ENCODE results near the gene GOLGA8J. TPM values are rescaled to one million over a fixed set of nuclear protein-coding genes. Genes with fewer than 3 reads are reported as not detected.

The GOLGA8J gene
- total RNA-seq, 1 experiment from 2014 or later, result not detected

DNA sequence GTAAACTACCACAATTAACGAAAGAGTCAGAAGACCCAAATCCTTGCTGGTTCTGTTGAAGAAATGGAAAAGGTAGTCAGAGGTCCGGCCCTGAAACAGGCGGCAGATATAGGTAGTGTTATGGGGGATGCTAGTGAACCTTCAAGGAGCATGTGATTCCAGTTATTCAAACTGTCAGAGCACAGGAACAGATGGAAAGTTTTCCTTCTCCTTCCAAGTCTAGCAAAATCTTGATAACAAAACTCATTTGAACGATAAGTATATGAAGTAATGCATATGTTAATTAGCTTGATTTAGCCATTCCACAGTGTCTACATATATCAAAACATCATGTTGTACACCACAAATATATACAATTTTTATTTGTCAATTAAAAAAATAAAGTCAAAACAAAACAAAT, 26.6 kb upstream of the GOLGA8J start (continued):
- TF ChIP-seq EGR1 (IDR thresholded peaks at IDR 0.05; ENCODE audit: low read depth) (no peak), RAD21 (IDR thresholded peaks at IDR 0.05; ENCODE audit: low read depth) (no peak)
- TF ChIP-seq, protein P1, sequence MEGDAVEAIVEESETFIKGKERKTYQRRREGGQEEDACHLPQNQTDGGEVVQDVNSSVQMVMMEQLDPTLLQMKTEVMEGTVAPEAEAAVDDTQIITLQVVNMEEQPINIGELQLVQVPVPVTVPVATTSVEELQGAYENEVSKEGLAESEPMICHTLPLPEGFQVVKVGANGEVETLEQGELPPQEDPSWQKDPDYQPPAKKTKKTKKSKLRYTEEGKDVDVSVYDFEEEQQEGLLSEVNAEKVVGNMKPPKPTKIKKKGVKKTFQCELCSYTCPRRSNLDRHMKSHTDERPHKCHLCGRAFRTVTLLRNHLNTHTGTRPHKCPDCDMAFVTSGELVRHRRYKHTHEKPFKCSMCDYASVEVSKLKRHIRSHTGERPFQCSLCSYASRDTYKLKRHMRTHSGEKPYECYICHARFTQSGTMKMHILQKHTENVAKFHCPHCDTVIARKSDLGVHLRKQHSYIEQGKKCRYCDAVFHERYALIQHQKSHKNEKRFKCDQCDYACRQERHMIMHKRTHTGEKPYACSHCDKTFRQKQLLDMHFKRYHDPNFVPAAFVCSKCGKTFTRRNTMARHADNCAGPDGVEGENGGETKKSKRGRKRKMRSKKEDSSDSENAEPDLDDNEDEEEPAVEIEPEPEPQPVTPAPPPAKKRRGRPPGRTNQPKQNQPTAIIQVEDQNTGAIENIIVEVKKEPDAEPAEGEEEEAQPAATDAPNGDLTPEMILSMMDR (IDR thresholded peaks at IDR 0.05 in 2 of 3, conservative IDR thresholded peaks at IDR 0.05 in 1 of 3; ENCODE audit: borderline replicate concordance in 1 of 3, insufficient read depth in 1 of 3, low read depth in 2 of 3, low read length in 2 of 3), result no peak

DNA sequence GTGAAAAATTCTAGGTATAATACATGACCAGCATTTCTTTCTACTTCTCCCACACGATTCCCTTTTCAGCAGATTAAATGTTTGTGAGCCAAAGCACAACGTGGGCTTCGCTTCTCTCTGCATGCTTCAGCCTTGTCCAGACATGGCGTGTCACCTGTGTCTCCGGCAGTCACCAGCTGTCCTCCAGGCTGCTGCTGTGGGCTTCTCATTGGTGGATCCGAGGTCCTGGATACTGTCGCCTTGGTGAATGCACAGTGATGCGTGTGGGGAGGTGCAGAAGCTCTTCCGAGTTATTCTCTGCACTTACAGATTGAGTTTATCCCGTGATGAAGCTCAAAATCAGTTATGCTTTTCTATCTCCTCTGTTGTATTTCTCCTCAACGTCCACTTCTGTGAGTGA, 23.0 kb upstream of the GOLGA8J start:
- TF ChIP-seq YY1 (IDR thresholded peaks at IDR 0.05; ENCODE audit: extremely low read depth, insufficient replicate concordance, low read depth, low read length), result no peak
- TF ChIP-seq ZNF274 (IDR thresholded peaks at IDR 0.05; ENCODE audit: low read depth, low read length), result no peak
- TF ChIP-seq SIN3A (IDR thresholded peaks at IDR 0.05; ENCODE audit: low read depth), result no peak
- no peak for TF ChIP-seq SRF (IDR thresholded peaks at IDR 0.05; ENCODE audit: low read depth)
- TF ChIP-seq, protein P2, sequence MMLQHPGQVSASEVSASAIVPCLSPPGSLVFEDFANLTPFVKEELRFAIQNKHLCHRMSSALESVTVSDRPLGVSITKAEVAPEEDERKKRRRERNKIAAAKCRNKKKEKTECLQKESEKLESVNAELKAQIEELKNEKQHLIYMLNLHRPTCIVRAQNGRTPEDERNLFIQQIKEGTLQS (IDR thresholded peaks at IDR 0.05), result no peak
- TF ChIP-seq SP1 (IDR thresholded peaks at IDR 0.05; ENCODE audit: low read depth), result no peak
- TF ChIP-seq, protein P3, sequence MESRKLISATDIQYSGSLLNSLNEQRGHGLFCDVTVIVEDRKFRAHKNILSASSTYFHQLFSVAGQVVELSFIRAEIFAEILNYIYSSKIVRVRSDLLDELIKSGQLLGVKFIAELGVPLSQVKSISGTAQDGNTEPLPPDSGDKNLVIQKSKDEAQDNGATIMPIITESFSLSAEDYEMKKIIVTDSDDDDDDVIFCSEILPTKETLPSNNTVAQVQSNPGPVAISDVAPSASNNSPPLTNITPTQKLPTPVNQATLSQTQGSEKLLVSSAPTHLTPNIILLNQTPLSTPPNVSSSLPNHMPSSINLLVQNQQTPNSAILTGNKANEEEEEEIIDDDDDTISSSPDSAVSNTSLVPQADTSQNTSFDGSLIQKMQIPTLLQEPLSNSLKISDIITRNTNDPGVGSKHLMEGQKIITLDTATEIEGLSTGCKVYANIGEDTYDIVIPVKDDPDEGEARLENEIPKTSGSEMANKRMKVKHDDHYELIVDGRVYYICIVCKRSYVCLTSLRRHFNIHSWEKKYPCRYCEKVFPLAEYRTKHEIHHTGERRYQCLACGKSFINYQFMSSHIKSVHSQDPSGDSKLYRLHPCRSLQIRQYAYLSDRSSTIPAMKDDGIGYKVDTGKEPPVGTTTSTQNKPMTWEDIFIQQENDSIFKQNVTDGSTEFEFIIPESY (IDR thresholded peaks at IDR 0.05; ENCODE audit: extremely low read depth, insufficient replicate concordance, low read length), result no peak
- TF ChIP-seq, protein P4, sequence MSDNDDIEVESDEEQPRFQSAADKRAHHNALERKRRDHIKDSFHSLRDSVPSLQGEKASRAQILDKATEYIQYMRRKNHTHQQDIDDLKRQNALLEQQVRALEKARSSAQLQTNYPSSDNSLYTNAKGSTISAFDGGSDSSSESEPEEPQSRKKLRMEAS (IDR thresholded peaks at IDR 0.05), result no peak
- no peak overlapping the region for H3K4me3 ChIP-seq (replicated peaks in 1 of 2; ENCODE audit: low read depth in 1 of 2, low read length in 2 of 2)
- no peaks in the 10 kb centered on the region for H4K20me1 ChIP-seq (ENCODE audit: insufficient read depth)
- no peak overlapping the region for H3K27ac ChIP-seq (ENCODE audit: low read depth, low read length)
- H3K9me3 ChIP-seq (ENCODE audit: control insufficient read depth in 1 of 2, insufficient read depth in 1 of 2, low read depth in 1 of 2, low read length in 2 of 2), result no peaks in the 10 kb centered on the region
- no peaks in the 10 kb centered on the region for H3K36me3 ChIP-seq (ENCODE audit: control insufficient read depth in 1 of 2, insufficient read depth in 2 of 2, low read length in 2 of 2)
- H3K27me3 ChIP-seq (ENCODE audit: insufficient read depth, low read length), result no peaks in the 10 kb centered on the region
- CTCF ChIA-PET, result no interaction called here
- no peak overlapping the region for H2AFZ ChIP-seq (ENCODE audit: low read depth, low read length, poor library complexity, severe bottlenecking)
- no peaks in the 10 kb centered on the region for H3K4me1 ChIP-seq (ENCODE audit: control insufficient read depth in 1 of 2, insufficient read depth in 2 of 2, low read length in 2 of 2)
- H3K9ac ChIP-seq (ENCODE audit: low read length), result no peak overlapping the region
- RAD21 ChIA-PET (ENCODE audit: low non-redundant PET in 1 of 2, low total read pairs in 2 of 2, uncharacterized antibody in 2 of 2, unreplicated experiment in 2 of 2), result no interaction called here
- POLR2A ChIA-PET, result no interaction called here
- H3K9me2 ChIP-seq (ENCODE audit: insufficient read depth), result no peaks in the 10 kb centered on the region
- H3K79me2 ChIP-seq (ENCODE audit: insufficient read depth, low read length), result no peaks in the 10 kb centered on the region
- intact Hi-C loops (cut with micrococcal nuclease), result loop anchor here (5.0 kb wide), 1 partner anchor 392 kb away; no protein-coding TSS in a partner anchor
- H3K4me2 ChIP-seq (ENCODE audit: low read length), result no peak overlapping the region
- no peak for ATAC-seq
- DNase-seq (ENCODE audit: low read depth, low spot score), result no peak
- no TSS peak for BruUV-seq (replicated peaks)

Measured in HCT116 (cell line).